Measurements from ENCODE around the gene SERPIND1. TPM values are rescaled to one million over a fixed set of nuclear protein-coding genes. Genes with fewer than 3 reads are reported as not detected.

Gene SERPIND1
- total and polyA plus RNA-seq, 10 of the 15 experiments (the other 5 are each of a cell fraction or from before 2014, with no cell fraction given): 0.08 to 0.85 (median 0.38) TPM; not detected in 1

DNA sequence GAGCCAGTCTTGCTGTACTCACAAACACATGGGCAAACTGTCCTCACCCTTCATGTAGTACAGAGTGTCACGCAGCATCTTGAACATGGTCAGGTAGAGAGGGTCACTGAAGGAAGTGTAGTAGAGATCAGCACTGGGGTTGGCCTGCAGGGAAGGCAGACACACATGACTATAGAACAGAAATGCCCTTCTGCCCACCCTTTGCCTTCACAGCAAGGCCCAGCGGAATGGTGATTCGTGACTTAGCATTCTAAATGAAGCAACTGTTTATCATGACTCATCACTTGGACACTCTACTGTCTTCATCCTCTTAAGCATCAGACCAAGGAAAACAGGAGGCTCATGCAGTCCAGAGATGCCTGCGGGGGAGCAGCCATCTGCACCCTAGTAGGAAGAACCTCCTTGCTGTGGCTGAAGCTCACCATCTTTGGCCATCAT lies 33.4 kb downstream of the SERPIND1 start:
- RAD21 ChIA-PET (ENCODE audit: unreplicated experiment): no interaction called here
- Histone ChIP-seq H3K79me2 (ENCODE audit: control insufficient read depth, insufficient read depth, low read length) (no peaks in the 10 kb centered on the region), H3K36me3 (ENCODE audit: control insufficient read depth in 2 of 2, insufficient read depth in 2 of 2, low read length in 1 of 2) (peaks cover 8 to 19% of the 10 kb centered on the region in 2 experiments; a peak in 3 of 4 replicates), H3K4me1 (ENCODE audit: control insufficient read depth, insufficient read depth, low read length) (no peaks in the 10 kb centered on the region), H2AFZ (ENCODE audit: control insufficient read depth, low read depth, low read length) (no peak overlapping the region), H4K20me1 (ENCODE audit: control insufficient read depth, insufficient read depth) (no peaks in the 10 kb centered on the region), H3K9ac (ENCODE audit: control insufficient read depth, insufficient read depth, low read length) (no peak overlapping the region), H3K4me2 (ENCODE audit: control insufficient read depth, insufficient read depth) (no peak overlapping the region), H3K4me3 (no peak overlapping the region), H3K27ac (ENCODE audit: control insufficient read depth, insufficient read depth) (no peak overlapping the region), H3K27me3 (replicated peaks in 1 of 2; ENCODE audit: control insufficient read depth in 2 of 2, insufficient read depth in 2 of 2, low read length in 1 of 2) (no peaks in the 10 kb centered on the region), H3K9me3 (replicated peaks; ENCODE audit: control insufficient read depth, insufficient read depth, low read length) (no peaks in the 10 kb centered on the region)
- CTCF ChIA-PET: no interaction called here
- ATAC-seq (no peak), DNase-seq (ENCODE audit: low read depth, low spot score) (no peak), FAIRE-seq (no peak)
- in situ Hi-C loops (cut with MboI): no loop called here
- BruUV-seq (replicated peaks): no TSS peak
- POLR2A ChIA-PET: no interaction called here
- SMC1A ChIA-PET (ENCODE audit: uncharacterized antibody, unreplicated experiment): no interaction called here
- intact Hi-C loops (cut with micrococcal nuclease; ENCODE audit: unreplicated experiment): no loop called here
- 99% methylated on average over 4 of the region's 4 CpGs for WGBS (ENCODE audit: insufficient coverage, insufficient replicate concordance, low lambda C conversion rate, missing lambda C conversion rate)
- TF ChIP-seq GABPA (IDR thresholded peaks at IDR 0.05; ENCODE audit: low read depth) (no peak), CREB1 (IDR thresholded peaks at IDR 0.05; ENCODE audit: low read depth) (no peak), SUPT20H (IDR thresholded peaks at IDR 0.05; ENCODE audit: borderline replicate concordance, control insufficient read depth, low read depth, low read length) (no peak), CUX1 (IDR thresholded peaks at IDR 0.05; ENCODE audit: insufficient replicate concordance, low read depth, low read length) (no peak), YBX1 (IDR thresholded peaks at IDR 0.05) (no peak), ZNF207 (IDR thresholded peaks at IDR 0.05; ENCODE audit: borderline replicate concordance) (no peak), SMAD5 (IDR thresholded peaks at IDR 0.05; ENCODE audit: low read depth) (no peak), NFIC (IDR thresholded peaks at IDR 0.05; ENCODE audit: low read depth, low read length) (no peak), RAD51 (IDR thresholded peaks at IDR 0.05) (no peak), ZZZ3 (IDR thresholded peaks at IDR 0.05; ENCODE audit: control insufficient read depth, insufficient read length, low read depth) (no peak), BCL11A (IDR thresholded peaks at IDR 0.05; ENCODE audit: low read depth, low read length) (no peak)
- TF ChIP-seq, protein P1, sequence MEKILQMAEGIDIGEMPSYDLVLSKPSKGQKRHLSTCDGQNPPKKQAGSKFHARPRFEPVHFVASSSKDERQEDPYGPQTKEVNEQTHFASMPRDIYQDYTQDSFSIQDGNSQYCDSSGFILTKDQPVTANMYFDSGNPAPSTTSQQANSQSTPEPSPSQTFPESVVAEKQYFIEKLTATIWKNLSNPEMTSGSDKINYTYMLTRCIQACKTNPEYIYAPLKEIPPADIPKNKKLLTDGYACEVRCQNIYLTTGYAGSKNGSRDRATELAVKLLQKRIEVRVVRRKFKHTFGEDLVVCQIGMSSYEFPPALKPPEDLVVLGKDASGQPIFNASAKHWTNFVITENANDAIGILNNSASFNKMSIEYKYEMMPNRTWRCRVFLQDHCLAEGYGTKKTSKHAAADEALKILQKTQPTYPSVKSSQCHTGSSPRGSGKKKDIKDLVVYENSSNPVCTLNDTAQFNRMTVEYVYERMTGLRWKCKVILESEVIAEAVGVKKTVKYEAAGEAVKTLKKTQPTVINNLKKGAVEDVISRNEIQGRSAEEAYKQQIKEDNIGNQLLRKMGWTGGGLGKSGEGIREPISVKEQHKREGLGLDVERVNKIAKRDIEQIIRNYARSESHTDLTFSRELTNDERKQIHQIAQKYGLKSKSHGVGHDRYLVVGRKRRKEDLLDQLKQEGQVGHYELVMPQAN (conservative IDR thresholded peaks at IDR 0.05): no peak
- TF ChIP-seq, protein P2, sequence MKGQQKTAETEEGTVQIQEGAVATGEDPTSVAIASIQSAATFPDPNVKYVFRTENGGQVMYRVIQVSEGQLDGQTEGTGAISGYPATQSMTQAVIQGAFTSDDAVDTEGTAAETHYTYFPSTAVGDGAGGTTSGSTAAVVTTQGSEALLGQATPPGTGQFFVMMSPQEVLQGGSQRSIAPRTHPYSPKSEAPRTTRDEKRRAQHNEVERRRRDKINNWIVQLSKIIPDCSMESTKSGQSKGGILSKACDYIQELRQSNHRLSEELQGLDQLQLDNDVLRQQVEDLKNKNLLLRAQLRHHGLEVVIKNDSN (IDR thresholded peaks at IDR 0.05; ENCODE audit: borderline replicate concordance, extremely low read length, insufficient read depth, low read depth, low read length): no peak
- TF ChIP-seq, protein P3, sequence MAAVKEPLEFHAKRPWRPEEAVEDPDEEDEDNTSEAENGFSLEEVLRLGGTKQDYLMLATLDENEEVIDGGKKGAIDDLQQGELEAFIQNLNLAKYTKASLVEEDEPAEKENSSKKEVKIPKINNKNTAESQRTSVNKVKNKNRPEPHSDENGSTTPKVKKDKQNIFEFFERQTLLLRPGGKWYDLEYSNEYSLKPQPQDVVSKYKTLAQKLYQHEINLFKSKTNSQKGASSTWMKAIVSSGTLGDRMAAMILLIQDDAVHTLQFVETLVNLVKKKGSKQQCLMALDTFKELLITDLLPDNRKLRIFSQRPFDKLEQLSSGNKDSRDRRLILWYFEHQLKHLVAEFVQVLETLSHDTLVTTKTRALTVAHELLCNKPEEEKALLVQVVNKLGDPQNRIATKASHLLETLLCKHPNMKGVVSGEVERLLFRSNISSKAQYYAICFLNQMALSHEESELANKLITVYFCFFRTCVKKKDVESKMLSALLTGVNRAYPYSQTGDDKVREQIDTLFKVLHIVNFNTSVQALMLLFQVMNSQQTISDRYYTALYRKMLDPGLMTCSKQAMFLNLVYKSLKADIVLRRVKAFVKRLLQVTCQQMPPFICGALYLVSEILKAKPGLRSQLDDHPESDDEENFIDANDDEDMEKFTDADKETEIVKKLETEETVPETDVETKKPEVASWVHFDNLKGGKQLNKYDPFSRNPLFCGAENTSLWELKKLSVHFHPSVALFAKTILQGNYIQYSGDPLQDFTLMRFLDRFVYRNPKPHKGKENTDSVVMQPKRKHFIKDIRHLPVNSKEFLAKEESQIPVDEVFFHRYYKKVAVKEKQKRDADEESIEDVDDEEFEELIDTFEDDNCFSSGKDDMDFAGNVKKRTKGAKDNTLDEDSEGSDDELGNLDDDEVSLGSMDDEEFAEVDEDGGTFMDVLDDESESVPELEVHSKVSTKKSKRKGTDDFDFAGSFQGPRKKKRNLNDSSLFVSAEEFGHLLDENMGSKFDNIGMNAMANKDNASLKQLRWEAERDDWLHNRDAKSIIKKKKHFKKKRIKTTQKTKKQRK (IDR thresholded peaks at IDR 0.05; ENCODE audit: low read depth, low read length): no peak

Measured in GM12878 (cell line).